ENCODE results near the gene UBE2L6. TPM values are rescaled to one million over a fixed set of nuclear protein-coding genes. Genes with fewer than 3 reads are reported as not detected.

The UBE2L6 gene
- total RNA-seq, 5 donors from 2014 or later (not counting 1 experiment from before 2014, with no cell fraction given), result 61.7 to 97.2 (median 80.3) TPM

- Mint-ChIP-seq H3K36me3 (no peaks in the 10 kb centered on the region), H3K27me3 (peaks cover 16% of the 10 kb centered on the region in 2 donors), H3K4me1 (peaks cover 0 to 1% (median 0%) of the 10 kb centered on the region in 3 donors), H3K27ac (no peak overlapping the region), H3K4me3 (no peak overlapping the region), H3K9me3 (no peaks in the 10 kb centered on the region)
- DNase-seq, result no peak
- Histone ChIP-seq H3K36me3 (ENCODE audit: control insufficient read depth in 2 of 2, extremely low read depth in 1 of 2, insufficient read depth in 1 of 2, low read length in 1 of 2) (no peaks in the 10 kb centered on the region), H3K27me3 (replicated peaks in 1 of 2; ENCODE audit: control insufficient read depth in 2 of 2, extremely low read depth in 1 of 2, insufficient read depth in 2 of 2, low read length in 1 of 2) (peaks cover 0 to 7% of the 10 kb centered on the region in 2 experiments), H3K9me3 (no peaks in the 10 kb centered on the region), H3K27ac (ENCODE audit: low read length) (no peak overlapping the region), H3K4me3 (ENCODE audit: control insufficient read depth in 1 of 2, extremely low read depth in 1 of 2, low read length in 1 of 2) (no peak overlapping the region), H3K4me1 (ENCODE audit: control insufficient read depth in 1 of 2, extremely low read depth in 1 of 2, insufficient read depth in 2 of 2, low read length in 2 of 2) (peaks cover 0 to 3% of the 10 kb centered on the region in 2 experiments)
- ChIA-PET POLR2A (no interaction called here), CTCF (interaction anchor here (0.6 to 1.5 kb wide), 4 partner anchors 22 to 111 kb away, joined by 3 to 4 read pairs (median 3); partner anchors contain the start of gene UBE2L6 (in 1 of the 2))
- WGBS (ENCODE audit: insufficient coverage), result no CpG with 5 or more reads among the region's 8 CpGs
- peak in 1 of 4 experiments; percentile 40 for ATAC-seq (replicated peaks in 1 of 4)
Observed at GRCh38 chr11:57604296-57605027, 37.0 kb upstream of the UBE2L6 start.

GRCh38 chr11:57601297-57601696, 33.8 kb upstream of the UBE2L6 start:
- no peak for ATAC-seq (replicated peaks in 1 of 4)
- H3K36me3 Mint-ChIP-seq, result no peaks in the 10 kb centered on the region
- H3K4me3 Mint-ChIP-seq, result no peak overlapping the region
- DNase-seq, result no peak
- POLR2A ChIA-PET, result no interaction called here
- no peaks in the 10 kb centered on the region for H3K9me3 Mint-ChIP-seq
- 82% methylated on average over 3 of the region's 3 CpGs for WGBS (ENCODE audit: insufficient coverage)
- no peak overlapping the region for H3K27ac Mint-ChIP-seq
- H3K27me3 Mint-ChIP-seq, result peaks cover 23 to 37% of the 10 kb centered on the region in 2 donors
- H3K4me3 ChIP-seq (ENCODE audit: control insufficient read depth in 1 of 2, extremely low read depth in 1 of 2, low read length in 1 of 2), result no peak overlapping the region
- H3K4me1 ChIP-seq (ENCODE audit: control insufficient read depth in 1 of 2, extremely low read depth in 1 of 2, insufficient read depth in 2 of 2, low read length in 2 of 2), result peaks cover 0 to 9% of the 10 kb centered on the region in 2 experiments
- H3K27ac ChIP-seq (ENCODE audit: low read length), result no peak overlapping the region
- no peaks in the 10 kb centered on the region for H3K36me3 ChIP-seq (ENCODE audit: control insufficient read depth in 2 of 2, extremely low read depth in 1 of 2, insufficient read depth in 1 of 2, low read length in 1 of 2)
- H3K9me3 ChIP-seq, result no peaks in the 10 kb centered on the region
- H3K27me3 ChIP-seq (replicated peaks in 1 of 2; ENCODE audit: control insufficient read depth in 2 of 2, extremely low read depth in 1 of 2, insufficient read depth in 2 of 2, low read length in 1 of 2), result peaks cover 0 to 27% of the 10 kb centered on the region in 2 experiments
- peaks cover 0 to 7% (median 4%) of the 10 kb centered on the region in 3 donors for H3K4me1 Mint-ChIP-seq
- CTCF ChIA-PET, result interaction anchor here in 1 of 2 donors (0.8 kb wide), 1 partner anchor 43 kb away, joined by 5 read pairs; no protein-coding TSS in a partner anchor

GRCh38 chr11:57599381-57599780, 31.9 kb upstream of the UBE2L6 start:
- Histone ChIP-seq H3K4me3 (ENCODE audit: control insufficient read depth in 1 of 2, extremely low read depth in 1 of 2, low read length in 1 of 2) (no peak overlapping the region), H3K36me3 (ENCODE audit: control insufficient read depth in 2 of 2, extremely low read depth in 1 of 2, insufficient read depth in 1 of 2, low read length in 1 of 2) (no peaks in the 10 kb centered on the region), H3K27ac (ENCODE audit: low read length) (no peak overlapping the region), H3K9me3 (no peaks in the 10 kb centered on the region), H3K4me1 (ENCODE audit: control insufficient read depth in 1 of 2, extremely low read depth in 1 of 2, insufficient read depth in 2 of 2, low read length in 2 of 2) (peaks cover 0 to 8% of the 10 kb centered on the region in 2 experiments), H3K27me3 (replicated peaks in 1 of 2; ENCODE audit: control insufficient read depth in 2 of 2, extremely low read depth in 1 of 2, insufficient read depth in 2 of 2, low read length in 1 of 2) (peaks cover 0 to 28% of the 10 kb centered on the region in 2 experiments)
- DNase-seq, result no peak
- peaks cover 0 to 7% (median 4%) of the 10 kb centered on the region in 3 donors for H3K4me1 Mint-ChIP-seq
- no peaks in the 10 kb centered on the region for H3K9me3 Mint-ChIP-seq
- ChIA-PET POLR2A (interaction anchor here in 1 of 2 donors (0.6 kb wide), 1 partner anchor 78 kb away, joined by 5 read pairs; no protein-coding TSS in a partner anchor), CTCF (no interaction called here)
- no peak for ATAC-seq (replicated peaks in 1 of 4)
- no peak overlapping the region for H3K4me3 Mint-ChIP-seq
- no peak overlapping the region for H3K27ac Mint-ChIP-seq
- WGBS (ENCODE audit: insufficient coverage), result 100% methylated on average over 1 of the region's 2 CpGs
- H3K36me3 Mint-ChIP-seq, result no peaks in the 10 kb centered on the region
- H3K27me3 Mint-ChIP-seq, result peaks cover 23 to 45% of the 10 kb centered on the region in 2 donors

GRCh38 chr11:57598831-57599155, 31.3 kb upstream of the UBE2L6 start:
- peaks cover 0 to 28% of the 10 kb centered on the region in 2 experiments for H3K27me3 ChIP-seq (replicated peaks in 1 of 2; ENCODE audit: control insufficient read depth in 2 of 2, extremely low read depth in 1 of 2, insufficient read depth in 2 of 2, low read length in 1 of 2)
- Mint-ChIP-seq H3K36me3 (no peaks in the 10 kb centered on the region), H3K9me3 (no peaks in the 10 kb centered on the region), H3K4me1 (peaks cover 0 to 7% (median 3%) of the 10 kb centered on the region in 3 donors), H3K4me3 (no peak overlapping the region), H3K27me3 (peaks cover 28 to 45% of the 10 kb centered on the region in 2 donors), H3K27ac (no peak overlapping the region)
- H3K9me3 ChIP-seq, result no peaks in the 10 kb centered on the region
- H3K36me3 ChIP-seq (ENCODE audit: control insufficient read depth in 2 of 2, extremely low read depth in 1 of 2, insufficient read depth in 1 of 2, low read length in 1 of 2), result no peaks in the 10 kb centered on the region
- H3K4me3 ChIP-seq (ENCODE audit: control insufficient read depth in 1 of 2, extremely low read depth in 1 of 2, low read length in 1 of 2), result no peak overlapping the region
- peaks cover 0 to 6% of the 10 kb centered on the region in 2 experiments for H3K4me1 ChIP-seq (ENCODE audit: control insufficient read depth in 1 of 2, extremely low read depth in 1 of 2, insufficient read depth in 2 of 2, low read length in 2 of 2)
- H3K27ac ChIP-seq (ENCODE audit: low read length), result no peak overlapping the region
- ATAC-seq (replicated peaks in 1 of 4) (no peak), DNase-seq (no peak)
- POLR2A ChIA-PET, result interaction anchor here in 1 of 2 donors (0.6 kb wide), 1 partner anchor 78 kb away, joined by 5 read pairs; no protein-coding TSS in a partner anchor
- WGBS (ENCODE audit: insufficient coverage), result 96% methylated on average over 5 of the region's 5 CpGs
- CTCF ChIA-PET, result no interaction called here

GRCh38 chr11:57597916-57598830, 30.7 kb upstream of the UBE2L6 start:
- no peaks in the 10 kb centered on the region for H3K9me3 Mint-ChIP-seq
- POLR2A ChIA-PET, result no interaction called here
- no peak overlapping the region for H3K4me3 Mint-ChIP-seq
- ATAC-seq (replicated peaks in 1 of 4) (no peak), DNase-seq (no peak)
- WGBS (ENCODE audit: insufficient coverage), result 10% methylated on average over 21 of the region's 33 CpGs
- H3K36me3 Mint-ChIP-seq, result no peaks in the 10 kb centered on the region
- peaks cover 0 to 7% (median 3%) of the 10 kb centered on the region in 3 donors for H3K4me1 Mint-ChIP-seq
- H3K27ac Mint-ChIP-seq, result no peak overlapping the region
- CTCF ChIA-PET, result no interaction called here
- Histone ChIP-seq H3K27me3 (replicated peaks in 1 of 2; ENCODE audit: control insufficient read depth in 2 of 2, extremely low read depth in 1 of 2, insufficient read depth in 2 of 2, low read length in 1 of 2) (peaks cover 0 to 28% of the 10 kb centered on the region in 2 experiments), H3K4me1 (ENCODE audit: control insufficient read depth in 1 of 2, extremely low read depth in 1 of 2, insufficient read depth in 2 of 2, low read length in 2 of 2) (peaks cover 0 to 6% of the 10 kb centered on the region in 2 experiments), H3K36me3 (ENCODE audit: control insufficient read depth in 2 of 2, extremely low read depth in 1 of 2, insufficient read depth in 1 of 2, low read length in 1 of 2) (no peaks in the 10 kb centered on the region), H3K9me3 (no peaks in the 10 kb centered on the region), H3K4me3 (ENCODE audit: control insufficient read depth in 1 of 2, extremely low read depth in 1 of 2, low read length in 1 of 2) (no peak overlapping the region), H3K27ac (ENCODE audit: low read length) (no peak overlapping the region)
- peaks cover 28 to 46% of the 10 kb centered on the region in 2 donors for H3K27me3 Mint-ChIP-seq

- peaks cover 0 to 6% of the 10 kb centered on the region in 2 experiments for H3K4me1 ChIP-seq (ENCODE audit: control insufficient read depth in 1 of 2, extremely low read depth in 1 of 2, insufficient read depth in 2 of 2, low read length in 2 of 2)
- H3K27ac ChIP-seq (ENCODE audit: low read length), result no peak within 1 kb of the TSS
- no peaks in the 10 kb centered on the region for H3K9me3 ChIP-seq
- Mint-ChIP-seq H3K27ac (no peak within 1 kb of the TSS), H3K27me3 (peaks cover 30 to 46% of the 10 kb centered on the region in 2 donors), H3K36me3 (no peaks in the 10 kb centered on the region), H3K4me1 (peaks cover 0 to 7% (median 3%) of the 10 kb centered on the region in 3 donors), H3K4me3 (no peak within 1 kb of the TSS), H3K9me3 (no peaks in the 10 kb centered on the region)
- H3K4me3 ChIP-seq (ENCODE audit: control insufficient read depth in 1 of 2, extremely low read depth in 1 of 2, low read length in 1 of 2), result no peak within 1 kb of the TSS
- ChIA-PET POLR2A (no interaction called here), CTCF (interaction anchor here (0.6 to 0.7 kb wide), 2 partner anchors 9 to 70 kb away, joined by 4 to 5 read pairs; no protein-coding TSS in a partner anchor)
- DNase-seq (no peak), ATAC-seq (replicated peaks in 1 of 4) (no peak)
- peaks cover 0 to 28% of the 10 kb centered on the region in 2 experiments for H3K27me3 ChIP-seq (replicated peaks in 1 of 2; ENCODE audit: control insufficient read depth in 2 of 2, extremely low read depth in 1 of 2, insufficient read depth in 2 of 2, low read length in 1 of 2)
- no peaks in the 10 kb centered on the region for H3K36me3 ChIP-seq (ENCODE audit: control insufficient read depth in 2 of 2, extremely low read depth in 1 of 2, insufficient read depth in 1 of 2, low read length in 1 of 2)
- WGBS (ENCODE audit: insufficient coverage), result 49% methylated on average over 3 of the region's 10 CpGs
Observed at GRCh38 chr11:57597461-57597915, 30.0 kb upstream of the UBE2L6 start, which contains the start of gene SERPING1. Gene SERPING1 (plus strand): TSS chr11:57597685. CDS start chr11:57598271, 586 bp downstream.
